Stimulated activated CD8-positive, alpha-beta memory T cell treated with anti-CD3 and anti-CD28 coated beads, Interleukin-7, amount 100 ng/mL, for 4 hours (primary cell): Measurements from ENCODE around the gene C9orf50.
"Not testable (repeated sequence)": the region's sequence is repeated elsewhere in the genome, so short reads cannot be mapped to it uniquely, and the experiment has no call there.

Source experiments
- DNase-seq, 2 donors: peaks; one replicate each; pipeline ENCODE4 v3.0.0-alpha.2; 2020; ENCODE audit warnings: low read depth in 2 of 2

C9orf50 gene, protein sequence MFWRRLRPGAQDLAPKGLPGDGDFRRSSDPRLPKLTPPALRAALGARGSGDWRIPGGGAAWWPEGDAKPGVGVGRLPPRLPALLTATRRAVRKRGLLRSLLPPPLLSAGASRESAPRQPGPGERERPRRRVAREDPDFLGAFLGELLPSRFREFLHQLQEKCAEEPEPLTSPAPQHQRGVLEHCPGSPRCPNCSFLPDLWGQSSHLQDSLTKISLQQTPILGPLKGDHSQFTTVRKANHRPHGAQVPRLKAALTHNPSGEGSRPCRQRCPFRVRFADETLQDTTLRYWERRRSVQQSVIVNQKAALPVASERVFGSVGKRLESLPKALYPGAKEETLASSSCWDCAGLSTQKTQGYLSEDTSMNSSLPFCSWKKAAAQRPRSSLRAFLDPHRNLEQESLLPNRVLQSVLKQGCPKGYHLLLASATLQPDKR

DNA sequence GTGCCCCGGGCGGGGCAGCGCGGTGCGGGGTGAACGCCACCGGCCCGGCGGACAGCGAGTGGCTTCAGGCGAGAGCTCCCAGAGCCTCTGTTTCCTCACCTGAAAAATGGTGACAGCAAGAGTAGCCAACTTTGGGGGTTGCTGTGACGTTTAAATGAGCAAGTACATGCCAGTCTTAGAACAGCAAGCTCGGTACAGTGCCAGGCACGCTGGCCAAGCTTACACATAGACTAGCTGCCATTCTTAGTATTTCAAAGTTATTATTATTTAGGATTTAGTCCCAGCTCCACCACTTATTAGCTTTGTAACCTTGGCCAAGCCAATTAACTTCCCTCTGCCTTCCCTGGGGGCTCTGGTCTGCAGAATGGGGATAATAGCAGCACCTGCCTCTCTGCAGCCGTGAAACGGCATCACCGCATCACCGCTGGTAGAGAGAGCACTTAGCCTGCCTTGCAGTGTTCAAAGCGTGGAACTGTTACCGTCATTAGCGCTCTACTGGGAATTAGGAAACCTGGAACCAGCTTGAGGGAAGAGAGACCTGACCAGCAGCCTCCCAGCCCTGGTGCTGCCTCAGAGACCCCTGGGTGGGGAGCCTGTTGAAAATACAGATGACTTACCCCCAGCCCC is at the start of gene C9orf50:
Gene C9orf50, minus strand, starts transcription at position 433 of the 627 bp plus-strand sequence. CDS start 527 bp downstream, outside the sequence.
- DNase-seq, result no peak

- DNase-seq, result no peak
Measured at GRCh38 chr9:129669946-129670345, 49.0 kb upstream of the C9orf50 start.

DNA sequence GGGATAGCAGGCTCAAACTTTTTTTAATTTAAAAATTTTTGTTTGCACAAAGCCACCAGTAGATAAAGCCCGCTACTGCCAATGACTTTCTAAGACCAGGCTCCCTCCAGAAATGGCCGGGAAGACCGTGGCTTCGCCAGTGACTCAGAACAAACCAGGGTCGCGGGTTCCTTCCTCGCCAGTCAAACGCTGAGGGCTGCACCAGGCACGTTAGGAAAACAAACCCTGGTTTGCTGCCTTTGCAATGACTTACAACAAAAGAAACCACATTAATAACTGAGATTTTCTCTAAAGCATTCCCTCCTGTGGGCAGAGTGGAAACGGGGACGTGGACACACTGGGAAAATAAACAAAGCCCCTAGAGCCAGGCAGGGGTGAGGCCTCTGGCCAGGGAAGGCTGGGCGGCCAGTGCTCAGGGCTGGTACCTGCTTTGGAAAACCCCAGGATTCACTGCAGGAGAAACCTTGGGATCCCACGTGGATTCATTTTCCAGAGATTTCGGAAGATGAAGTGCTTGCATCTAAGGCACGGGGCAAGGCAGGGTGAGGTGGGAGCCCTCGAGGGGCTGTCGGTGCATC is 48.3 kb upstream of the C9orf50 start:
- DNase-seq, result no peak

- DNase-seq, result no peak
Measured at GRCh38 chr9:129667850-129668249, 46.9 kb upstream of the C9orf50 start.

- DNase-seq, result no peak
Measured at GRCh38 chr9:129667378-129667777, 46.5 kb upstream of the C9orf50 start.

- DNase-seq, result no peak
Measured at GRCh38 chr9:129666575-129666974, 45.7 kb upstream of the C9orf50 start.

GRCh38 chr9:129665814-129666520 is 45.1 kb upstream of the C9orf50 start:
- DNase-seq, result no peak

- peak in 1 of 2 donors; percentile 29 for DNase-seq
Measured at GRCh38 chr9:129665389-129665775, 44.5 kb upstream of the C9orf50 start, which contains the start of gene PRRX2. Gene PRRX2 (plus strand): TSS chr9:129665647. CDS start chr9:129665868, 221 bp downstream.

GRCh38 chr9:129664746-129665388 is 44.0 kb upstream of the C9orf50 start:
- no peak for DNase-seq

DNA sequence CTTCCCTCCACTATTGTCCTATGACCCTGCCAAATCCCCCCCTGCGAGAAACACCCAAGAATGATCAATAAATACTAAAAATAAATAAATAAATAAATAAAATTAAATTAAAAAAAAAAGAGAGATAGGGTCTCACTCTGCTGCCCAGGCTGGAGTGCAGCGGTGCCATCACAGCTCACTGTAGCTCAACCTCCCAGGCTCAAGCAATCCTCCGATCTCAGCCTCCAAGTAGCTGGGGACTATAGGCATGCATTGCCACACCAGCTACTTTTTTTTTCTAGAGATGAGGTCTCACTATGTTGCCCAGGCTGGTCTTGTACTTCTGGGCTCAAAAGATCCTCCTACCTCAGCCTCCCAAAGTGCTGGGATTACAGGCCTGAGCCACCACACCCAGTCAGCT is 41.3 kb upstream of the C9orf50 start:
- not testable (repeated sequence) for DNase-seq

DNA sequence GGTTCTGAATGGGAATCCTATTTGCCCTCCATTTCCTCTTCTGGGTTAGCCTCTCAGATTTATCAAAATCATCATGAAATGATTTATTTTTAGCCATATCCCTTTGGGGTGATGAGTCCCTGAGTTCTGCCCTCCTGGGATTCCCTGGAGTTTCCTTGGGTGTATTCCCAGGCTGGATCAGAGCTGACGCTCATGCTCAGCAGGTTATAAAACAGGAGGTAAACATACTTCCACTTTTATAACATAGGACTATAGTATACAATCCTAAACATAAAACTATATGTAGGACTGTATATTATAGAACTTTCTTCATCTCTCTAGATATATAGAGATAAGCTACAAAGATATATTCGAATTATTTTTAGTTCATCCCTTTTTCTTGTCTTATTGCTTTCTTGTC is 40.1 kb upstream of the C9orf50 start:
- DNase-seq, result no peak

- no peak for DNase-seq
Measured at GRCh38 chr9:129656795-129657390, 36.0 kb upstream of the C9orf50 start.

DNA sequence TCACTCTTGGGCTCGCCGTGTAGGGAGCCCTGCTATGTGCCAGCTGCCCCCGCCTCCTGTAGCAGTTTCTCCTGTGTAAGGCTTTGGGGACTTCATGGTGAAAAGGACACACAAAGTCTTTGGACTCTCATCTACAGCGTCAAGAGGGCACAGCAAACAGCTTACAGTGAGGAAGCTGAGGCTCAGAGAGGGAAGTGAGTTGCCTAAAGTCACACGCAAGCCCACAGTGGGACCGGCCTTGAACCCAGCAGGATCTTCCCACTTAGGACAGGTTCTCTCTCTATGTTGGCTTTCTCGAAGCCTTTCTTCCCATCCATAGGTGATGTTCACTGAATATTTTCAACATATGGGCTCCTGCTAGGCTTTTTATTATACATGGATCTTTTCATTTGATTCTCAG is 34.8 kb upstream of the C9orf50 start:
- no peak for DNase-seq

GRCh38 chr9:129655154-129655553 is 34.3 kb upstream of the C9orf50 start:
- DNase-seq, result no peak

GRCh38 chr9:129654554-129655040 is 33.7 kb upstream of the C9orf50 start:
- no peak for DNase-seq

GRCh38 chr9:129653823-129654553 is 33.1 kb upstream of the C9orf50 start:
- DNase-seq, result no peak

DNA sequence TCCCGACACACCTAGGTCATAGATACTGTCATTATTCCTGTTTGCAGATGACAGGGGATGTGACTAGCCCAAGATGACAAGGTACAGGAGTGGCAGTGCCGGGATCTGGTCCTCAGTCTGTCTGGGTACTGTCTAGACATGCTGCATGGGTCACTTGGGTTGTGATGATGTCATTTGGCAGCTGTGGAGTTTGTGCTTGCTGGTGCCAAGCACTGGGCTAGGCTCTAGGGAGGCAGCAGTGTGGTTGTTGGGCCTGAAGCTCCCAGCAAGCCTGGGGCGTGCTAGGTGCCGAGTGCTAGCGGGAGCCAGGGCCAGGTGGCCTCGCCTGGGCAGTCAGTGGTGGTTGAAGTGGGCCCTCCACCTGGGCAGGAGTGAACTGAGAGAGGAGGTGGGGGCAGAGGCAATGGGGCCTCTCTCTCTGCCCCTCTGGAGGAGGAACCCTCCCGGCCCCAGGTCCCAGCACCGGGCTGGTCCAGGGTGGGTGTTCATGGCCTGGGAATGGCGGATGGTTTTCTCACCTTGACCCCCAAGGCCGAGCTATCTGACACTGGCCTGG is 29.9 kb upstream of the C9orf50 start:
- no peak for DNase-seq

- DNase-seq, result no peak
Measured at GRCh38 chr9:129649726-129650679, 29.1 kb upstream of the C9orf50 start.

- no peak for DNase-seq
Measured at GRCh38 chr9:129648764-129649115, 27.8 kb upstream of the C9orf50 start.
